NCI-H2029 treated with DMSO at 0.1 percent for 48 hours (cell line): Measurements from ENCODE around the gene C4BPA.

Experiments
- DNase-seq: peaks from one replicate; lab custom pipeline; 2025; lab: John Stamatoyannopoulos, UW

Gene C4BPA

GRCh38 chr1:207124389-207124788, 20.4 kb downstream of the C4BPA start:
- no peak for DNase-seq

DNA sequence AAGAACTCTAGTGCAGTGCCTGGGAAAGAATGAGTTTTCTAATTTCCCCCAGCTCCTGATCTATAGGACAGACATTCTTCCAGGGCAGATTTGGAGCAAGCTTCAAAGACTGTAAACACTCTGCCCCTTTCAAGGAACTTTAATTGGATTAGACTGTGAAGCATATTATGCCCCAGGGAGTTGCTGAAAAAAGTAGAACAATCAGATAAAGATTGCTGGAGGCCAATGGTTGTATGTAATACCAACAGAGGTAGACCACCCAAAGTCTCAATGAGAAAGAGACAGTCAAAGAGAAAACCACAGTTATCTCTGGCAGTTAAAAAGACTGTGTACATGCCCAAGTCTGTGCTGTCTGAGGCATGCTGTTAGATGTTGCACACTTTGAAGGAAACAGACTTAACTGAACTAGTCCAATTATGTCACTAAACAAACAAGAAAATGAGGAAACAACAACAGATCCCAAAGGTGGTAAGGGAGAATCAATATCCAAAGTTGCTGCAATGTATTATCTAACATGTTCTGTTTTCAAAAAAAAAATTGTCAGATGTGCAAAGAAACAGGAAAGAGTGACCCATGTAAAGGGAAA, 24.4 kb downstream of the C4BPA start:
- no peak for DNase-seq

DNA sequence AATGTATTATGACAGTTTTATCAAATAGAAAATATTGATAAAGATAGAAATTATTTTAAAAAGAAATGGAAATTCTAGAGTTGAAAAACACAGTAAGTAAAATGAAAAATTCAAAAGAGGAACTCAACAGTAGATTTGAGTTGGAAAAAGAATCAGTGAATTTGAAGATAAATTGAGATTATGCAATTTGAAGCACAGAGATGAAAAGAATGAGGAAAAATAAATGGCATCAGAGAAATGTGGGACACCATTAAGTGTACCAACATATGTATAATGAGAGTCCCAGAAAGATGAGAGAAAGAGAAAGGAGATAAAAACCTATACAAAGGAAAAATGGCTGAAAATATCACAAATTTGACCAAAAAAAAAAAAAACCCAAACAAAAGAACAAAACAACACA, 25.0 kb downstream of the C4BPA start:
- DNase-seq = no peak

DNA sequence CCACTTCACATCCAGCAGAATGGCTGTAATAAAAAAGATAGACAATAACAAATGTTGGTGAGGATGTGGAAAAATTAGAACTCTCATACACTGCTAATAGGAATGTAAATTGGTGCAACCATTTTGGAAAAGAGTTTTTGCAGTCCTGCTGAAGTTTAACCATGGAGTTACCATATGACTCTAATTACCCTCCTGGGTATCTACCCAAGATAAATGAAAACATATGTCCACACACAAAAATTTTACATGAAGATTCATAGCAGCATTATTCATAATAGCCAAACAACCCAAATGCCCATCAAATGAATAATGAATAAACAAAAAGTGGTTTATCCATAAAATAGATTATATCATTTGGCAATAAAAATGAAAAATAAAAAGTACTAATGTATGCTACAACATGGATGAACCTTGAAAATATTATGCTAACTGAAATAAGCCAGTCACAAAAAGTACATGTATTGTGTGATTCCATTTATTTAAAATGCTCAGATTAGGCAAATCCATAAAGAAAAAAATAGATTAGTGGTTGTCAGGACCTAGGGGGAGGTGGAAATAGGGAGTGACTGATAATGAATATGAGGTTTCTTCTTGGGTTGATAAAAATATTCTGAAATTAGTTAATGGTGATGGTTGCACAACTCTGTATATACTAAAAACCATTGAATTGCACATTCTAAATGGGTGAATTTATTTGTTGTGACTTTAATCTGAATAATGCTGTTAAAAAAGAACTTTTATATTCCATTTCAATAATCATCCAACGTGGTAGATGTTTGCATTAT, 26.4 kb downstream of the C4BPA start:
- no peak for DNase-seq

- DNase-seq = no peak
Measured at GRCh38 chr1:207131163-207131562, 27.1 kb downstream of the C4BPA start.

- DNase-seq = no peak
Measured at GRCh38 chr1:207134581-207134980, 30.5 kb downstream of the C4BPA start.

GRCh38 chr1:207139616-207140015, 35.6 kb downstream of the C4BPA start:
- DNase-seq = no peak

DNA sequence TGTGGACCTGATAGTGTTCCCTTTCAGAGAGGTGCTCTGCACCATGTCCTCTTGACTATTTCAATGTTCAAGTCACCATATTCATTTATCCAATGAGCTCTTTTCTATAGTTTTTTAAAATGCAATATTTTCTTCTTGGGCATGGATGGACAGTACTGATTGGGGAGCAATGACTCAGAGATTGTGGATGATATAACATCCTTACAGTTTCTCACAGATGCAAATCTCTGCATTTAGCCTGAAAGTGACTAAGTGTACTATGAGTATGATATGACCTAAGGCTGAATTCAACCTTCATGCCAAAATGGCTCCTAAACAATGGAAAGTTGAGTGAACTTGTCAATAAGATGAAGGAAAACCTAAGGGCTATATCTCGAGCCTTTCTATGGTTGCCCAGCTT, 36.5 kb downstream of the C4BPA start:
- no peak for DNase-seq

GRCh38 chr1:207145401-207146058, 41.5 kb downstream of the C4BPA start:
- DNase-seq = no peak

DNA sequence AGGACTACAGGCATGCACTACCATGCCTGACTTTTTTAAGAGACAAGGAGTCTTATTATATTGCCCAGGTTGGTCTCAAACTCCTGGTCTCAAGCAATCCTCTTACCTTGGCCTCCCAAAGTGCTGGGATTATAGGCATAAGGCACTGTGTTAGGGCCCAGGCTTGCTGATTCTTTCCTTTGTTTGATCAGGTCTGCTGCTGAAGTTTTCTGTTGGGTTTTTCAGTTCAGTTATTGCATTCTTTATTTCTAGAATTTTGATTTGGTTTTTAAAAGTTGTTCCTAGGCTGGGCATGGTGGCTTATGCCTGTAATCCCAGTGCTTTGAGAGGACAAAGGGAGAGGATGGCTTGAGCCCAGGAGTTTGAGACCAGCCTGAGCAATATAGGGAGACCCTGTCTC, 47.9 kb downstream of the C4BPA start:
- no peak for DNase-seq

GRCh38 chr1:207152792-207153468, 48.9 kb downstream of the C4BPA start:
- DNase-seq = no peak

GRCh38 chr1:207155028-207155427, 51.0 kb downstream of the C4BPA start:
- DNase-seq = no peak

- no peak for DNase-seq
Measured at GRCh38 chr1:207156095-207156494, 52.1 kb downstream of the C4BPA start.

DNA sequence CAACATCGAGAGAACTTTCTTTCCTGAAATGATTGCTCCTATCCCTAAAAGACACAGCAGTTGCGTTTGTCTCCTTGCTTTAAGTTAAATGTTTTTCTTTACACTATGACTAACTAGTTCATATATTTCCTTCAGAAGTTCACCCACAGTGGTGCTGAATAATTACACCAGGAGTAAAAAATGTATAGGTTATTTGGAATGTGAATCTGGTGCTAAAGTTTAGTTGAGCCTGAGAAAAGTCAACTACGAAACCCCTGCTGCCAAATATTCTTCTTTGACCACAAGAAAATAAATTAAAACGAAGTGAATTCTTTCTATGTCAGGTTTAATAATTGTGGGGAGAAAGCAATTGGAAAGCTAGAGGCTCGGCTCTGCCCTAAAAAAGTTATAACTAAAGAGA, 52.8 kb downstream of the C4BPA start:
- no peak for DNase-seq

DNA sequence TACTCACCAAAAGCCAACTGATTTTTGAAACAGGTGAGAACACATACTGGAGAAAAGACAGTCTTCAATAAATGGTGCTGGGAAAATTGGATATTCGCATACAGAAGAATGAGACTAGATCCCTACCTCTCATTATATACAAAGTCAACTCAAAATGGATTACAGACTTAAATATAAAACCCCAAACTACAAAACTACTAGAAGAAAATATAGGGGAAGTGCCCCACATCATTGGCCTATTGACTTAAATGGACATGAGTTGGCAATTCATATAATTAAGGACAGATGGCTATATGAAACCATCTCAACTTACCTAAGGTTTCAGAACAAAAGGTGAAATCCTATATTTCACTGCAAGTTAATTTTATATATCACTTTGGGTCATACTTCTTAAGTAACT, 60.1 kb downstream of the C4BPA start:
- DNase-seq = no peak

DNA sequence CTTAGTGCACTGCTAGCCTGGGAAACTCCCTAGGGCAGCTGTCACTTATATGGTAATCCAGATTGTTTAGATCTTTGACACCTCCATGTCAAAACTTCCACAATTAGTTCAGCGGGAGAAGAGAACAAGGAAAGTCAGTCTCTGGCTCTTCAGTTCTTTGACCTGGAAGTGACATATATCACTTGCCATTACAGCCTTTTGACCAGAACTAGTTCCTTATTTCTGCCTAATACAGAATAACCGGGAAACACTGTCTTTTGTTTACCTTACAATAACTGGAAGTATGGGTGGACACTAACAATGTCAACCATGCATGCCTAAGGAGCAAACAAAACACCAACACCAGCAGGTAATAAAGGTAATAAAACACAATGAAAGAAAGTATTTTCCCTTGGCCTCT, 68.3 kb downstream of the C4BPA start:
- DNase-seq = no peak

- DNase-seq = no peak
Measured at GRCh38 chr1:207172885-207173284, 68.9 kb downstream of the C4BPA start.

- DNase-seq = no peak
Measured at GRCh38 chr1:207173396-207173795, 69.4 kb downstream of the C4BPA start.

- no peak for DNase-seq
Measured at GRCh38 chr1:207174913-207175312, 70.9 kb downstream of the C4BPA start.

DNA sequence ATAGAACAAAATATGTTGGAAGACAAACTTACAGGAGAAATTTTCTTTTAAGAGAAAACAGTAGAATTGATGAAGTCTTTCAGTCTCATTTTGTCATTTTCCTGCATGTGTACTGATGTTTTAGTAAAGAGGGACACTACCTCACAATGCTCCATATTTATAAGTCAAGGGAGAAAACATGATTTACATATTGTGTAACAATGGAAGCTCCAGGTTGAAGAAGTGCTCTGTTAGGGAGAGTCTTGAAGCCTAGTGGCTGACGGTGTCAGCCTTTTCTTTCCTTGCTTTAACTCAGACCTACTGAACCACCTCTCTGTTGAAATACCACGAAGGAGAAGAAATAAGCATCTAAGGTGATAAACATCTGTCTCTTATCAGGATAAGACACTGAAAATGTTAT, 75.0 kb downstream of the C4BPA start:
- DNase-seq = no peak

DNA sequence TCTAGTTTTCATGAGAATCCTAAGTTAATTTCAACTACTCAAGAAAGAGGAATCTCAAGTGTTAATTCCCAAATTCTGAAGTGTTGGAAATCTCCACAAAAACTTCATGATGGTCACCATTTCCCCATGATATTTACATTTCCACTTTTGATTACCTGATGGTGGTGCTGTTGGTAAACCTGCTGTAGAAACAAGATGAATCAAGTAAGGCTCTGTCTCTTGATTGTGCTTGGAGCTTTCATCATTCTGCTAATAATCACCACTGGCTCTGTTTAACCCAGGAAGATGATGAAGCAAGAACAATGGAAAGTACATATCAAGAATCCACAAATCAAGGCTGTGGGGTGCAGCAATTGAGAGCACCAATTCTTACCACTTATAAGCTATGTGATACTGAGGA, 77.8 kb downstream of the C4BPA start:
- DNase-seq = no peak

- no peak for DNase-seq
Measured at GRCh38 chr1:207186503-207186902, 82.5 kb downstream of the C4BPA start.

- DNase-seq = no peak
Measured at GRCh38 chr1:207188901-207189300, 84.9 kb downstream of the C4BPA start.
